K562 (cell line): ENCODE measurements around the gene PPIH. TPM values are rescaled to one million over a fixed set of nuclear protein-coding genes. Genes with fewer than 3 reads are reported as not detected.
A peak's percentile ranks its signal among the peaks of the same experiment; 100 is the strongest.

Experiments
- DNMT1 ChIP-seq: fragments of 450-650 bp; IDR thresholded peaks from 2 replicates; pipeline ENCODE4 v1.6.1; 2016; ENCODE audit warnings: antibody characterized with exemption, mild to moderate bottlenecking
- DPF2 ChIP-seq: fragments of 450-650 bp; IDR thresholded peaks from 2 replicates; pipeline ENCODE4 v1.6.1; 2016
- FOXM1 ChIP-seq, 2 experiments: fragments of 450-650 bp in 1 of 2; sonication (generic) in 1 of 2; formaldehyde crosslinking in 1 of 2; IDR thresholded peaks; 2 replicates each; pipeline versions ENCODE4 v1.6.1 to v1.9.0; 2017 to 2022; ENCODE audit warnings: low read depth in 2 of 2, mild to moderate bottlenecking in 2 of 2, missing genetic modification reagents in 1 of 2, moderate library complexity in 1 of 2
- HNRNPLL ChIP-seq: fragments of 200-400 bp; formaldehyde crosslinking; IDR thresholded peaks from 2 replicates; pipeline ENCODE4 v1.6.1; 2017; ENCODE audit warnings: low read length, low read depth, mild to moderate bottlenecking; ENCODE audit not compliant: poor library complexity, severe bottlenecking
- KLF6 ChIP-seq: fragments of 250-450 bp; sonication (Bioruptor Pico); IDR thresholded peaks from 2 replicates; pipeline ENCODE4 v1.4.0; 2020; ENCODE audit warnings: mild to moderate bottlenecking, moderate library complexity, borderline replicate concordance
- MCM5 ChIP-seq: fragments of 450-650 bp; IDR thresholded peaks from 2 replicates; pipeline ENCODE4 v1.6.1; 2016; ENCODE audit warnings: low read depth
- RNF2 ChIP-seq: sonication (generic); IDR thresholded peaks from 2 replicates; pipeline ENCODE4 v1.6.1; 2016
- SAFB ChIP-seq: fragments of 200-400 bp; formaldehyde crosslinking; IDR thresholded peaks from 2 replicates; pipeline ENCODE4 v1.6.1; 2017; ENCODE audit warnings: low read depth, low read length, borderline replicate concordance
- SMARCA5 ChIP-seq: fragments of 450-650 bp; IDR thresholded peaks from 2 replicates; pipeline ENCODE4 v1.6.1; 2016
- STAT5B ChIP-seq: fragments of 250-450 bp; sonication (Bioruptor Pico); IDR thresholded peaks from 2 replicates; pipeline ENCODE4 v1.8.0; 2021; ENCODE audit warnings: mild to moderate bottlenecking, inconsistent platforms
- polyA plus RNA-seq, 8 experiments: library from polyadenylated mRNA; depleted of rRNA in 4 of 8; stranded (reverse) in 5 of 8; unstranded in 3 of 8; fragments of >200 nt; fragmentation: Nextera tagmentation in 2 of 8; fragmentation: Illumina TruSeq in 1 of 8; extraction: Ambion mirVana in 2 of 8; extraction: Trizol in 1 of 8; gene quantifications; 2 replicates each; pipeline versions ENCODE4 v1.2.1 to v1.2.3, GENCODE V29; 2011 to 2014; ENCODE audit warnings: inconsistent platforms in 1 of 8, missing spikeins in 1 of 8
- total RNA-seq, 7 experiments: library from RNA; depleted of rRNA in 6 of 7; stranded (reverse); fragments of >200 nt in 6 of 7; fragmentation: Illumina TruSeq in 2 of 7; extraction: Trizol in 2 of 7; gene quantifications; 2 replicates each; pipeline versions ENCODE4 v1.2.1 to v1.2.3, GENCODE V29; 2011 to 2021; ENCODE audit warnings: low replicate concordance in 1 of 7
- TF ChIP-seq, protein P1 (sequence below): fragments of 450-650 bp; IDR thresholded peaks from 2 replicates; pipeline ENCODE4 v1.6.1; 2016; ENCODE audit warnings: mild to moderate bottlenecking, moderate library complexity
- TF ChIP-seq, protein P2 (sequence below): sonication (generic); formaldehyde crosslinking; IDR thresholded peaks from 2 replicates; pipeline ENCODE4 v1.8.1; 2023; ENCODE audit warnings: mild to moderate bottlenecking, missing genetic modification reagents
- TF ChIP-seq, protein P3 (sequence below): fragments of 450-650 bp; IDR thresholded peaks from 2 replicates; pipeline ENCODE4 v1.6.1; 2016; ENCODE audit warnings: low read depth, mild to moderate bottlenecking, moderate library complexity

Gene PPIH
- total and polyA plus RNA-seq, 9 of the 15 experiments (the other 6 are each of a cell fraction or from before 2014, with no cell fraction given): 197 to 470 (median 277) TPM

DNA sequence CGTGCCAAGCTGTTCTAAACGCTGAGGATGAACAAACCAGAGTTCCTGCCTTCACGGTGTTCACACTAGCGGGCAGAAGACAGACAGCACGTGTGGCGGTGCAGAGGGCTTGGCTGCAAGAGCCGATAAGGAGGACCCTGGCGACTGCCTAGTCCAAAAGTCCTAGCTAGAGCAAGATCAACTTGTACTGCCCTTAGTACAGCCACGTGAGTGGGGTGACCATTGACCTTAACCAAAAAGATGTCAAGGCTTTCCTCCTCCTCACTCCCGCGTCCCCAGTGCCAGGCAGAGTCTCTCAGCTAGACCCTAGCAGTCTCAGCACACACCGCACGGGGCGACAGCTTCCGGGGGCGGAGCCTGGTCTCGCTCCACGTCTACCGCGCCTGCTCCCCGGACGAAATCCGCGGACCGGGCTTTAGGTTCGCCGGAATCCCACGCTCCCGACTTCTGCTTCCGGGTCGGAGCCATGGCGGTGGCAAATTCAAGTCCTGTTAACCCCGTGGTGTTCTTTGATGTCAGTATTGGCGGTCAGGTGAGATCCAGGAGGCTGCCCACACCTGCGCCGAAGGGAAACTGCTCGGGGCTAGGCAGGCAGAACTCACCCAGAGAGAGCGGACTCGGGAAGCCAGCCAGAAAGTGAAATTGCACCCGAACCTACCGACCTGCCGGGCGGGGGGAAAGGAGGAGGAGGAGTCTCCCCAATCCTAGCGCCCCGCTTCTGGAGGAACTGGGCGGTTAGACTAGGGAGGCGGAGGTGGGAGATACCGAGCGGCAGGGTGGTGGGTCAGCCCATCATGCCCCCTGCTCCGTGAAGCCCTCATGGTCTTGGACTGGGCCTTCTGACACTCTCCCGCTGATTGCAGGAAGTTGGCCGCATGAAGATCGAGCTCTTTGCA, at the start of gene PPIH (continued):
- TF ChIP-seq, protein P1, sequence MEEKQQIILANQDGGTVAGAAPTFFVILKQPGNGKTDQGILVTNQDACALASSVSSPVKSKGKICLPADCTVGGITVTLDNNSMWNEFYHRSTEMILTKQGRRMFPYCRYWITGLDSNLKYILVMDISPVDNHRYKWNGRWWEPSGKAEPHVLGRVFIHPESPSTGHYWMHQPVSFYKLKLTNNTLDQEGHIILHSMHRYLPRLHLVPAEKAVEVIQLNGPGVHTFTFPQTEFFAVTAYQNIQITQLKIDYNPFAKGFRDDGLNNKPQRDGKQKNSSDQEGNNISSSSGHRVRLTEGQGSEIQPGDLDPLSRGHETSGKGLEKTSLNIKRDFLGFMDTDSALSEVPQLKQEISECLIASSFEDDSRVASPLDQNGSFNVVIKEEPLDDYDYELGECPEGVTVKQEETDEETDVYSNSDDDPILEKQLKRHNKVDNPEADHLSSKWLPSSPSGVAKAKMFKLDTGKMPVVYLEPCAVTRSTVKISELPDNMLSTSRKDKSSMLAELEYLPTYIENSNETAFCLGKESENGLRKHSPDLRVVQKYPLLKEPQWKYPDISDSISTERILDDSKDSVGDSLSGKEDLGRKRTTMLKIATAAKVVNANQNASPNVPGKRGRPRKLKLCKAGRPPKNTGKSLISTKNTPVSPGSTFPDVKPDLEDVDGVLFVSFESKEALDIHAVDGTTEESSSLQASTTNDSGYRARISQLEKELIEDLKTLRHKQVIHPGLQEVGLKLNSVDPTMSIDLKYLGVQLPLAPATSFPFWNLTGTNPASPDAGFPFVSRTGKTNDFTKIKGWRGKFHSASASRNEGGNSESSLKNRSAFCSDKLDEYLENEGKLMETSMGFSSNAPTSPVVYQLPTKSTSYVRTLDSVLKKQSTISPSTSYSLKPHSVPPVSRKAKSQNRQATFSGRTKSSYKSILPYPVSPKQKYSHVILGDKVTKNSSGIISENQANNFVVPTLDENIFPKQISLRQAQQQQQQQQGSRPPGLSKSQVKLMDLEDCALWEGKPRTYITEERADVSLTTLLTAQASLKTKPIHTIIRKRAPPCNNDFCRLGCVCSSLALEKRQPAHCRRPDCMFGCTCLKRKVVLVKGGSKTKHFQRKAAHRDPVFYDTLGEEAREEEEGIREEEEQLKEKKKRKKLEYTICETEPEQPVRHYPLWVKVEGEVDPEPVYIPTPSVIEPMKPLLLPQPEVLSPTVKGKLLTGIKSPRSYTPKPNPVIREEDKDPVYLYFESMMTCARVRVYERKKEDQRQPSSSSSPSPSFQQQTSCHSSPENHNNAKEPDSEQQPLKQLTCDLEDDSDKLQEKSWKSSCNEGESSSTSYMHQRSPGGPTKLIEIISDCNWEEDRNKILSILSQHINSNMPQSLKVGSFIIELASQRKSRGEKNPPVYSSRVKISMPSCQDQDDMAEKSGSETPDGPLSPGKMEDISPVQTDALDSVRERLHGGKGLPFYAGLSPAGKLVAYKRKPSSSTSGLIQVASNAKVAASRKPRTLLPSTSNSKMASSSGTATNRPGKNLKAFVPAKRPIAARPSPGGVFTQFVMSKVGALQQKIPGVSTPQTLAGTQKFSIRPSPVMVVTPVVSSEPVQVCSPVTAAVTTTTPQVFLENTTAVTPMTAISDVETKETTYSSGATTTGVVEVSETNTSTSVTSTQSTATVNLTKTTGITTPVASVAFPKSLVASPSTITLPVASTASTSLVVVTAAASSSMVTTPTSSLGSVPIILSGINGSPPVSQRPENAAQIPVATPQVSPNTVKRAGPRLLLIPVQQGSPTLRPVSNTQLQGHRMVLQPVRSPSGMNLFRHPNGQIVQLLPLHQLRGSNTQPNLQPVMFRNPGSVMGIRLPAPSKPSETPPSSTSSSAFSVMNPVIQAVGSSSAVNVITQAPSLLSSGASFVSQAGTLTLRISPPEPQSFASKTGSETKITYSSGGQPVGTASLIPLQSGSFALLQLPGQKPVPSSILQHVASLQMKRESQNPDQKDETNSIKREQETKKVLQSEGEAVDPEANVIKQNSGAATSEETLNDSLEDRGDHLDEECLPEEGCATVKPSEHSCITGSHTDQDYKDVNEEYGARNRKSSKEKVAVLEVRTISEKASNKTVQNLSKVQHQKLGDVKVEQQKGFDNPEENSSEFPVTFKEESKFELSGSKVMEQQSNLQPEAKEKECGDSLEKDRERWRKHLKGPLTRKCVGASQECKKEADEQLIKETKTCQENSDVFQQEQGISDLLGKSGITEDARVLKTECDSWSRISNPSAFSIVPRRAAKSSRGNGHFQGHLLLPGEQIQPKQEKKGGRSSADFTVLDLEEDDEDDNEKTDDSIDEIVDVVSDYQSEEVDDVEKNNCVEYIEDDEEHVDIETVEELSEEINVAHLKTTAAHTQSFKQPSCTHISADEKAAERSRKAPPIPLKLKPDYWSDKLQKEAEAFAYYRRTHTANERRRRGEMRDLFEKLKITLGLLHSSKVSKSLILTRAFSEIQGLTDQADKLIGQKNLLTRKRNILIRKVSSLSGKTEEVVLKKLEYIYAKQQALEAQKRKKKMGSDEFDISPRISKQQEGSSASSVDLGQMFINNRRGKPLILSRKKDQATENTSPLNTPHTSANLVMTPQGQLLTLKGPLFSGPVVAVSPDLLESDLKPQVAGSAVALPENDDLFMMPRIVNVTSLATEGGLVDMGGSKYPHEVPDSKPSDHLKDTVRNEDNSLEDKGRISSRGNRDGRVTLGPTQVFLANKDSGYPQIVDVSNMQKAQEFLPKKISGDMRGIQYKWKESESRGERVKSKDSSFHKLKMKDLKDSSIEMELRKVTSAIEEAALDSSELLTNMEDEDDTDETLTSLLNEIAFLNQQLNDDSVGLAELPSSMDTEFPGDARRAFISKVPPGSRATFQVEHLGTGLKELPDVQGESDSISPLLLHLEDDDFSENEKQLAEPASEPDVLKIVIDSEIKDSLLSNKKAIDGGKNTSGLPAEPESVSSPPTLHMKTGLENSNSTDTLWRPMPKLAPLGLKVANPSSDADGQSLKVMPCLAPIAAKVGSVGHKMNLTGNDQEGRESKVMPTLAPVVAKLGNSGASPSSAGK: peak; percentile 99
- TF ChIP-seq MCM5 (no peak), HNRNPLL (peak; percentile 76), DNMT1 (no peak), RNF2 (peak; percentile 67; the same call in 1 of the 2 replicates), STAT5B (no peak), SAFB (peak; percentile 41; the same call in 1 of the 2 replicates), FOXM1 (IDR thresholded peaks at IDR 0.05; ENCODE audit: low read depth) (no peak), FOXM1 (CRISPR knock-in tag; IDR thresholded peaks at IDR 0.05; ENCODE audit: low read depth) (peak; percentile 69; the same call in 1 of the 2 replicates), SMARCA5 (no peak), KLF6 (CRISPR knock-in tag) (no peak), DPF2 (peak; percentile 75)
- TF ChIP-seq, protein P2, sequence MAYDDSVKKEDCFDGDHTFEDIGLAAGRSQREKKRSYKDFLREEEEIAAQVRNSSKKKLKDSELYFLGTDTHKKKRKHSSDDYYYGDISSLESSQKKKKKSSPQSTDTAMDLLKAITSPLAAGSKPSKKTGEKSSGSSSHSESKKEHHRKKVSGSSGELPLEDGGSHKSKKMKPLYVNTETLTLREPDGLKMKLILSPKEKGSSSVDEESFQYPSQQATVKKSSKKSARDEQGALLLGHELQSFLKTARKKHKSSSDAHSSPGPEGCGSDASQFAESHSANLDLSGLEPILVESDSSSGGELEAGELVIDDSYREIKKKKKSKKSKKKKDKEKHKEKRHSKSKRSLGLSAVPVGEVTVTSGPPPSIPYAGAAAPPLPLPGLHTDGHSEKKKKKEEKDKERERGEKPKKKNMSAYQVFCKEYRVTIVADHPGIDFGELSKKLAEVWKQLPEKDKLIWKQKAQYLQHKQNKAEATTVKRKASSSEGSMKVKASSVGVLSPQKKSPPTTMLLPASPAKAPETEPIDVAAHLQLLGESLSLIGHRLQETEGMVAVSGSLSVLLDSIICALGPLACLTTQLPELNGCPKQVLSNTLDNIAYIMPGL (CRISPR knock-in tag): 0 out of 2 replicates have a peak, but pooled peaks have one; percentile 34
- TF ChIP-seq, protein P3, sequence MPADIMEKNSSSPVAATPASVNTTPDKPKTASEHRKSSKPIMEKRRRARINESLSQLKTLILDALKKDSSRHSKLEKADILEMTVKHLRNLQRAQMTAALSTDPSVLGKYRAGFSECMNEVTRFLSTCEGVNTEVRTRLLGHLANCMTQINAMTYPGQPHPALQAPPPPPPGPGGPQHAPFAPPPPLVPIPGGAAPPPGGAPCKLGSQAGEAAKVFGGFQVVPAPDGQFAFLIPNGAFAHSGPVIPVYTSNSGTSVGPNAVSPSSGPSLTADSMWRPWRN: no peak
